Nephron (organoid): ENCODE data around the gene DNAJC3.

Experiments
- H3K27ac Mint-ChIP-seq, 3 experiments: 2 replicates each; pipeline ENCODE4 v1.8.0; 2020; ENCODE audit warnings: mixed read lengths in 3 of 3, mild to moderate bottlenecking in 2 of 3, moderate library complexity in 1 of 3
- H3K27me3 Mint-ChIP-seq: 2 replicates; pipeline ENCODE4 v1.8.0; 2021; ENCODE audit warnings: low read depth, mild to moderate bottlenecking, moderate library complexity, mixed read lengths
- H3K36me3 Mint-ChIP-seq: 2 replicates; pipeline ENCODE4 v1.8.0; 2020; ENCODE audit warnings: low read depth, mixed read lengths
- H3K4me1 Mint-ChIP-seq: 2 replicates; pipeline ENCODE4 v1.8.0; 2020; ENCODE audit warnings: mixed read lengths
- H3K4me3 Mint-ChIP-seq, 3 experiments: 2 replicates each; pipeline ENCODE4 v1.8.0; 2020; ENCODE audit warnings: mild to moderate bottlenecking in 3 of 3, mixed read lengths in 3 of 3, moderate library complexity in 2 of 3
- H3K9me3 Mint-ChIP-seq: 2 replicates; pipeline ENCODE4 v1.8.0; 2020; ENCODE audit warnings: mixed read lengths
- CTCF ChIP-seq, 3 experiments: fragments of 200-600 bp; sonication (generic); IDR thresholded peaks; one replicate each; pipeline ENCODE4 v1.5.0; 2021; ENCODE audit warnings: antibody characterized with exemption in 3 of 3; ENCODE audit not compliant: unreplicated experiment in 3 of 3

DNAJC3 gene

GRCh38 chr13:95643936-95644598, 32.9 kb upstream of the DNAJC3 start:
- Mint-ChIP-seq H3K4me1 (peaks cover 23% of the 10 kb centered on the region), H3K27me3 (no peaks in the 10 kb centered on the region), H3K4me3 (peak overlapping the region; percentile 89 to 97 (median 91)), H3K27ac (peak overlapping the region; percentile 80 to 91 (median 81)), H3K36me3 (peaks cover 16% of the 10 kb centered on the region), H3K9me3 (no peaks in the 10 kb centered on the region)
- no peak for TF ChIP-seq CTCF (IDR thresholded peaks at IDR 0.05; ENCODE audit: unreplicated experiment in 3 of 3)

- H3K4me3 Mint-ChIP-seq: peak within 1 kb of the TSS; percentile 89 to 97 (median 91)
- H3K36me3 Mint-ChIP-seq: peaks cover 15% of the 10 kb centered on the region
- peak within 1 kb of the TSS; percentile 80 to 91 (median 81) for H3K27ac Mint-ChIP-seq
- no peaks in the 10 kb centered on the region for H3K9me3 Mint-ChIP-seq
- H3K4me1 Mint-ChIP-seq: peaks cover 23% of the 10 kb centered on the region
- no peak for TF ChIP-seq CTCF (IDR thresholded peaks at IDR 0.05; ENCODE audit: unreplicated experiment in 3 of 3)
- H3K27me3 Mint-ChIP-seq: no peaks in the 10 kb centered on the region
Observed at GRCh38 chr13:95644601-95645052, 32.3 kb upstream of the DNAJC3 start, which contains the start of gene DZIP1. DZIP1 (minus strand) TSS chr13:95644706; CDS start chr13:95642029, 2,677 bp downstream.

- Mint-ChIP-seq H3K4me1 (peaks cover 10% of the 10 kb centered on the region), H3K27ac (no peak overlapping the region), H3K36me3 (no peaks in the 10 kb centered on the region), H3K27me3 (no peaks in the 10 kb centered on the region), H3K9me3 (peaks cover 2% of the 10 kb centered on the region), H3K4me3 (peak overlapping the region in 1 of 3 experiments; percentile 12)
- no peak for TF ChIP-seq CTCF (IDR thresholded peaks at IDR 0.05; ENCODE audit: unreplicated experiment in 3 of 3)
Observed at GRCh38 chr13:95647321-95647720, 29.6 kb upstream of the DNAJC3 start.

- peaks cover 5% of the 10 kb centered on the region for H3K27me3 Mint-ChIP-seq
Observed at GRCh38 chr13:95650696-95651095, 26.2 kb upstream of the DNAJC3 start.

GRCh38 chr13:95652244-95652764, 24.6 kb upstream of the DNAJC3 start:
- Mint-ChIP-seq H3K9me3 (peaks cover 8% of the 10 kb centered on the region), H3K4me3 (no peak overlapping the region), H3K27me3 (peaks cover 5% of the 10 kb centered on the region), H3K4me1 (no peaks in the 10 kb centered on the region), H3K27ac (no peak overlapping the region), H3K36me3 (no peaks in the 10 kb centered on the region)
- TF ChIP-seq CTCF (IDR thresholded peaks at IDR 0.05; ENCODE audit: unreplicated experiment in 3 of 3): no peak

More at GRCh38 chr13:95650696-95651095, 26.2 kb upstream of the DNAJC3 start:
- Mint-ChIP-seq H3K4me3 (no peak overlapping the region), H3K4me1 (no peaks in the 10 kb centered on the region), H3K27ac (no peak overlapping the region), H3K36me3 (no peaks in the 10 kb centered on the region), H3K9me3 (peaks cover 8% of the 10 kb centered on the region)
- TF ChIP-seq CTCF (IDR thresholded peaks at IDR 0.05; ENCODE audit: unreplicated experiment in 3 of 3): no peak

- H3K36me3 Mint-ChIP-seq: no peaks in the 10 kb centered on the region
- H3K4me1 Mint-ChIP-seq: no peaks in the 10 kb centered on the region
- peaks cover 8% of the 10 kb centered on the region for H3K9me3 Mint-ChIP-seq
- TF ChIP-seq CTCF (IDR thresholded peaks at IDR 0.05; ENCODE audit: unreplicated experiment in 3 of 3): no peak
- H3K27me3 Mint-ChIP-seq: peaks cover 5% of the 10 kb centered on the region
- H3K27ac Mint-ChIP-seq: no peak overlapping the region
- no peak overlapping the region for H3K4me3 Mint-ChIP-seq
Observed at GRCh38 chr13:95652821-95653220, 24.1 kb upstream of the DNAJC3 start.
